ENCODE measurements around the gene ADAMTS5. TPM values are rescaled to one million over a fixed set of nuclear protein-coding genes. Genes with fewer than 3 reads are reported as not detected.

ADAMTS5 gene
- total RNA-seq, 2 donors from 2014 or later = 3.0 TPM

DNA sequence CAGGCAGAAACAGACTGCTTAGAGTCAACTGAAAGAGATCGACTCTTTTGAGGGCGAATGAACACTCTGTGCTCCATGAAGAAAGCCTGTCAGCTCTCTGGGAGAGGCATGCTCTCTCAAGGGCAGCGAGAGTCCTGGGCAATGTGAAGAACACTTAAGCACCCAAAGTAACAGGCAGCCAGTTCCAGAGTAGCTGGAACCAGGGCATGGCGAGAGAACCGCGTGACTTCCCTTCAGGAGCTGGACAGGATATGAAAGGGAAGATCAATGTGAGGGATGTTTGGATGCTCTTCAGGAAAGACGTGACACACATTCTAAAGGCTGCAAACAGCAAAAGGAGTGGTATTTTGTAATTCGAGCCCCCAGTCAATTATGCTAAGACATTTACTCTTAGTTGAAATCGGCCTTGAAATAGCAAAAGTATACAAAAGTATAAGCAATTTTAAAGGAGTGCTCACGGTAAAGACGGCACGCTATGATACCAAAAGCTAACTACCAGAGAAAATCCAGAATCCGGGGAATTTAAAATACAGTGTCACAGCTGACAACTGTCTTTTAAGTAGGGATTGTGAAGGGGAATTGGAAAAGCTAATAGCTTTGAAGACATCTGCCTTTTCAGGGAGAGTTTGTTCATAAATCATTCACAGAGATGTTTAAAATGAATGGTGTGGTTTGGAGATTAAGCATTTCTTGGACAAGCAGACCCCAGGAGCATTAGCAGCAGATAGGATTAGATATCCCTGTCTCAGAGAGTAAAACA is 20.8 kb downstream of the ADAMTS5 start:
- no peaks in the 10 kb centered on the region for H3K9me3 ChIP-seq
- intact Hi-C loops (cut with DNase I) = no loop called here
- H3K27me3 ChIP-seq (replicated peaks; ENCODE audit: insufficient read depth) = no peaks in the 10 kb centered on the region
- no peak for DNase-seq (ENCODE audit: low spot score)
- no peaks in the 10 kb centered on the region for H3K36me3 ChIP-seq
- WGBS = 62% methylated on average over 13 of the region's 13 CpGs
- no peak overlapping the region for H3K27ac ChIP-seq
- no peaks in the 10 kb centered on the region for H3K4me1 ChIP-seq (replicated peaks)
- no peak overlapping the region for H3K4me3 ChIP-seq
- TF ChIP-seq POLR2AphosphoS5 (IDR thresholded peaks at IDR 0.05) (no peak), POLR2A (IDR thresholded peaks at IDR 0.05) (no peak)
- TF ChIP-seq, protein P1, sequence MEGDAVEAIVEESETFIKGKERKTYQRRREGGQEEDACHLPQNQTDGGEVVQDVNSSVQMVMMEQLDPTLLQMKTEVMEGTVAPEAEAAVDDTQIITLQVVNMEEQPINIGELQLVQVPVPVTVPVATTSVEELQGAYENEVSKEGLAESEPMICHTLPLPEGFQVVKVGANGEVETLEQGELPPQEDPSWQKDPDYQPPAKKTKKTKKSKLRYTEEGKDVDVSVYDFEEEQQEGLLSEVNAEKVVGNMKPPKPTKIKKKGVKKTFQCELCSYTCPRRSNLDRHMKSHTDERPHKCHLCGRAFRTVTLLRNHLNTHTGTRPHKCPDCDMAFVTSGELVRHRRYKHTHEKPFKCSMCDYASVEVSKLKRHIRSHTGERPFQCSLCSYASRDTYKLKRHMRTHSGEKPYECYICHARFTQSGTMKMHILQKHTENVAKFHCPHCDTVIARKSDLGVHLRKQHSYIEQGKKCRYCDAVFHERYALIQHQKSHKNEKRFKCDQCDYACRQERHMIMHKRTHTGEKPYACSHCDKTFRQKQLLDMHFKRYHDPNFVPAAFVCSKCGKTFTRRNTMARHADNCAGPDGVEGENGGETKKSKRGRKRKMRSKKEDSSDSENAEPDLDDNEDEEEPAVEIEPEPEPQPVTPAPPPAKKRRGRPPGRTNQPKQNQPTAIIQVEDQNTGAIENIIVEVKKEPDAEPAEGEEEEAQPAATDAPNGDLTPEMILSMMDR (IDR thresholded peaks at IDR 0.05) = no peak

DNA sequence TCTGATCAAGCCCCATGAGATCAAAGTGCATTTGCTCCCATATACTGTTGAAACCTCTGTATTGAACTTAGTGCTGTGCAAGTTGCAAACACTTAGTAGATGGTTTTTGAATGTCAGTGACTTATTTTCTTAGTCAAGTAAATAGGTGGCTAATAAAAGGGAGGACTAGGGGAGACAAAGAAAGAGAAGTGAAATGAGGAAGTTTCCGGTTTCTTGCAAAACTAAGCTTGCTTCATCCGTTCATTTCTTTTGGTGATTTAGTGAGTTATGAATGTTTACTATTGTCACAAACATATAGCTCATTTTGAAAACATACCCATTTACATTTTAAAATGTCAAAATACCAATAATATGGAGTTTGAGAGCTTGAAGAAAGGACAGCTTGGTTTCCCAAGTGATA is 23.0 kb downstream of the ADAMTS5 start:
- Histone ChIP-seq H3K36me3 (no peaks in the 10 kb centered on the region), H3K4me3 (no peak overlapping the region), H3K27ac (no peak overlapping the region), H3K4me1 (replicated peaks) (peaks cover 5% of the 10 kb centered on the region), H3K9me3 (no peaks in the 10 kb centered on the region), H3K27me3 (replicated peaks; ENCODE audit: insufficient read depth) (no peaks in the 10 kb centered on the region)
- DNase-seq (ENCODE audit: low spot score) = no peak
- TF ChIP-seq, protein P1 (IDR thresholded peaks at IDR 0.05) = no peak
- no peak for TF ChIP-seq POLR2A (IDR thresholded peaks at IDR 0.05)
- TF ChIP-seq POLR2AphosphoS5 (IDR thresholded peaks at IDR 0.05) = no peak
- intact Hi-C loops (cut with DNase I) = no loop called here
- 79% methylated on average over 2 of the region's 2 CpGs for WGBS

DNA sequence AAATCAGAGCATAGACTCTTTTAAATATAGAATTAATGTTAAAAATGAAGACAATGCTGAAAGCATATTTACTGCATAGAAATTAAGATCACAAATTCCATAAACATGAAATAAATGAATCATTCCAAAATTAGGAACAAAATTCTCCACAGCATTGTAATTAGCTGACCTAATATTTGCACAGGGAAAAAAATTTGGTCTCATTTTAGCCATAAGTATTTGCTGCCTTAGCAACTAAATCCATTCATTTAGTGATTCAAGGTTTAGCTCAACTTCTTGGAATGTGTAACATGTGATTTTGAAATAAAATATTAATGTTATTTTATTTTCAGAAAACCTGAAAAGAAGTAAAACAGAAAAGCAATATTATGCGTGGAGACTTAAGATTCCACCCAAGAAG is 25.5 kb downstream of the ADAMTS5 start:
- Histone ChIP-seq H3K4me3 (no peak overlapping the region), H3K27me3 (replicated peaks; ENCODE audit: insufficient read depth) (no peaks in the 10 kb centered on the region), H3K36me3 (no peaks in the 10 kb centered on the region), H3K27ac (no peak overlapping the region), H3K4me1 (replicated peaks) (peaks cover 5% of the 10 kb centered on the region), H3K9me3 (no peaks in the 10 kb centered on the region)
- no peak for TF ChIP-seq POLR2A (IDR thresholded peaks at IDR 0.05)
- no peak for TF ChIP-seq POLR2AphosphoS5 (IDR thresholded peaks at IDR 0.05)
- TF ChIP-seq, protein P1 (IDR thresholded peaks at IDR 0.05) = no peak
- DNase-seq (ENCODE audit: low spot score) = no peak
- intact Hi-C loops (cut with DNase I) = no loop called here
- WGBS = 77% methylated on average over 1 of the region's 1 CpG

DNA sequence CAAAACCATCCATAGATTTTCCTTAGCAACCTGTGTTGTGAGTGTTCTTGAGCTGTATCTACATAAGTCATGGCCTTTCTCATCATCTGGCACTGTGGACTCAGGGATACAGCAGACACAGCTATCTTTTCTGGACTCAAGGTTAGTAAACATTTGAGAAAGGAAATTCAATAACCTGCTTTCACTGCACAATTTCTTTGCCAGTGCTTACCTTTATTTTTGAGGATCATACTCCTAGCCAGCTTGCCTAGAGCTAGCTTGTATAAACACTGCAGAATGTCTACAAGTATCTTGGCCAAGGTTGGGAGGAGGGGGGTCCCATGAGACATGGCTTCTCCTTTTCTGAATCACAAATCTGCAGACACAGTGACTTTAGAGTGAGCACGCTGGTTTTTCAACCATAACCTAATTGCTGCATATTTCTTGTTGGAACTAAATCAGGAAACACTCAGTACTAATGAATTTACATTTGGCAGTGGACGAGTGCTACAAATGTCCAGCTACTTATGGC is 27.2 kb downstream of the ADAMTS5 start:
- intact Hi-C loops (cut with DNase I) = no loop called here
- H3K9me3 ChIP-seq = no peaks in the 10 kb centered on the region
- TF ChIP-seq POLR2AphosphoS5 (IDR thresholded peaks at IDR 0.05) = no peak
- TF ChIP-seq, protein P1 (IDR thresholded peaks at IDR 0.05) = no peak
- TF ChIP-seq POLR2A (IDR thresholded peaks at IDR 0.05) = no peak
- no peak overlapping the region for H3K4me3 ChIP-seq
- WGBS = 12% methylated on average over 2 of the region's 2 CpGs
- H3K27me3 ChIP-seq (replicated peaks; ENCODE audit: insufficient read depth) = no peaks in the 10 kb centered on the region
- DNase-seq (ENCODE audit: low spot score) = no peak
- peaks cover 5% of the 10 kb centered on the region for H3K4me1 ChIP-seq (replicated peaks)
- no peaks in the 10 kb centered on the region for H3K36me3 ChIP-seq
- no peak overlapping the region for H3K27ac ChIP-seq

DNA sequence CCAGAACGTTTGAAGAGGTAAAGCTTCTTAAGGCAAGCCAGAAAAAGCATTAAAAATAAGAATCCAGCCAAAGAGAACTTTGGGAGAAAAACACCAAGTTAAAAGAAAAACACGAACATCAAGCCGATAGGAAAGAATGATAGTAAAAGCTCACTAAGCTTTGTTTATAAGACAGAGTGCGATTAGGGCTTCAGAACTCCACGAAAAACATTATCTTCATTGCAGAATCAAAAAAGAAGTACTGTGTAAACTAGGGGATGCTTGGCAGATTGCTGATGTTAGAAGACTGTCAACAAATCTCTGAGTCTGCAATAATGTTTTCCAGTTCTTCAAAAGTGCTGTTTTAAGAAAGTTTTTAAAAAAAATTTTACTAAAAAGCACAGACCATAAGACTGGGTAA is 30.2 kb downstream of the ADAMTS5 start:
- DNase-seq (ENCODE audit: low spot score) = no peak
- peaks cover 5% of the 10 kb centered on the region for H3K4me1 ChIP-seq (replicated peaks)
- TF ChIP-seq POLR2AphosphoS5 (IDR thresholded peaks at IDR 0.05) = no peak
- TF ChIP-seq POLR2A (IDR thresholded peaks at IDR 0.05) = no peak
- TF ChIP-seq, protein P1 (IDR thresholded peaks at IDR 0.05) = no peak
- H3K9me3 ChIP-seq = no peaks in the 10 kb centered on the region
- no peak overlapping the region for H3K4me3 ChIP-seq
- no peaks in the 10 kb centered on the region for H3K27me3 ChIP-seq (replicated peaks; ENCODE audit: insufficient read depth)
- intact Hi-C loops (cut with DNase I) = no loop called here
- WGBS = 26% methylated on average over 5 of the region's 5 CpGs
- no peak overlapping the region for H3K27ac ChIP-seq
- H3K36me3 ChIP-seq = no peaks in the 10 kb centered on the region
